HG03097 (cell line): ENCODE data around the gene ANKRD16.
A peak's percentile ranks its signal among the peaks of the same experiment; 100 is the strongest.

Source experiments
- ATAC-seq: cut with Tn5 transposase; IDR thresholded peaks from one replicate; pipeline ENCODE4 v1.9.1; 2021; ENCODE audit not compliant: unreplicated experiment, low FRiP score

Gene ANKRD16

GRCh38 chr10:5904227-5904626 is 14.5 kb upstream of the ANKRD16 start:
- ATAC-seq, result peak; percentile 84

GRCh38 chr10:5903563-5903962 is 13.9 kb upstream of the ANKRD16 start:
- ATAC-seq, result no peak

- ATAC-seq, result no peak
These were observed 13.0 kb upstream of the ANKRD16 start for GRCh38 chr10:5902511-5903274.

DNA sequence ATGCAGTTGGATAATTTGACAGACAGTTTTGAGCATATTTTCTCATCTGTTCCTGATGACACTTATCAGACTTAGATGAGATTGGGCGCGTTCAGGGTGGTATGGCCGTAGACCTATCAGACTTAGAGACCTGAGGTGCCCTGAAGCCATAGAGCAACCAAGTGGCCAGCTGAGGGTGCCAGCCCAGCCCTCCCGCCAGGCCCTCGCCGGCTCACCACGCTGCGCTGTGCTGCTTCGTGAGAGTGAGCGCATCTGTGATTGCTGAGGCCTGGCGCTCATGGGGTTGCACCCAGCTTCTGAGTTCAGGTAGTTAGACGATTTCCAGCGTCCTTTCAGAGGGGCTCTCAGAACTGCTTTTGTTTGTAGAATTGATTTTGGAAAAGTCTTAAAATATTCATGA is 10.6 kb upstream of the ANKRD16 start:
- ATAC-seq, result no peak

DNA sequence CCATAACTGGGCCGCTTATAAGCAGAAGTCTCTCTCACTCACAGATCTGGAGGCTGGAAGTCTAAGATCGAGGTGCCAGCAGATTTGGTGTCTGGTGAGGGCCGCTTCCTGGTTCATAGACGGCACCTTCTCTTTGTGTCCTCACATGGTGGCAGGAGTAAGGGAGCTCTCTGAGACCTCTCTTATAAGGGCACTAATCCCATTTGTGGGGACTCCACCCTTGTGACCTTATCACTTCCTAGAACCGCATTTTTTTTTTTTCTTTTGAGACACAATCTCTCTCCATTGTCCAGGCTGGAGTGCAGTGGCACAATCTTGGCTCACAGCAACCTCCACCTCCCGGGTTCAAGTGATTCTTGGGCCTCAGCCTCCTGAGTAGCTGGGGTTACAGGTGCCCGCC is 8.5 kb upstream of the ANKRD16 start:
- no peak for ATAC-seq

DNA sequence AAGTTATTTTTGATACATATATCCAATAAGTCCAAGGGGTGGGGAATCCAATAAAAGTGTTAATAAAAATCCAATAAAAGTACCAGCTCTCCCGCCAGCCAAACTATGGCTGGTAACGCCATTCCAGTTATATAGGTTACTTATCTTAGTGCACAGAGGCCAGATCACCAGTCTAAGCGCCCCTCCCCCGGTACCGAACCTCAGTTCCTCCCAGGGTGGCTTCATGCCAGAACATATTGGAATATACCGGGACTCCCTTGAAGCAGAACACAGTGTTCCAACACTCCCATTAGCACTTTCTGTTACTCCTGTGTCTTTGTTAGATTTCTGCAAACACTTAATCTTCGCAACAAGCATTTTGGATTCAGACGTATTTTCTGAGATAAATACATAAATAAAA is 7.8 kb upstream of the ANKRD16 start:
- ATAC-seq, result no peak

DNA sequence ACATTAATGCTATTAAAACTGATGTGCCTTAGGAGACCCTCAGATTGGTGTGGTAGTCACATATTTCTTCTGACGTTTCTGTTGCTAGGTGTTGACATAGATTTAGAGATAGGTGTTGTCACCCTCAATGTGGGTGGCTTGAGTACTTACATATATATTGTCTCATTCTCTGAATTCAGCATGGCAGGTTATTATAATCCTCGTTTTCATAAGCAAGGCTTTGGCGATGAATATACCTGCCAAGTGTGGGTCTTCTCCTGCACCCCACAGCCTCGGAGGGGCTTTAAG is 7.3 kb upstream of the ANKRD16 start:
- no peak for ATAC-seq

GRCh38 chr10:5896208-5897052 is 6.7 kb upstream of the ANKRD16 start:
- no peak for ATAC-seq

GRCh38 chr10:5895804-5896203 is 6.1 kb upstream of the ANKRD16 start:
- no peak for ATAC-seq

GRCh38 chr10:5895365-5895764 is 5.7 kb upstream of the ANKRD16 start:
- no peak for ATAC-seq

DNA sequence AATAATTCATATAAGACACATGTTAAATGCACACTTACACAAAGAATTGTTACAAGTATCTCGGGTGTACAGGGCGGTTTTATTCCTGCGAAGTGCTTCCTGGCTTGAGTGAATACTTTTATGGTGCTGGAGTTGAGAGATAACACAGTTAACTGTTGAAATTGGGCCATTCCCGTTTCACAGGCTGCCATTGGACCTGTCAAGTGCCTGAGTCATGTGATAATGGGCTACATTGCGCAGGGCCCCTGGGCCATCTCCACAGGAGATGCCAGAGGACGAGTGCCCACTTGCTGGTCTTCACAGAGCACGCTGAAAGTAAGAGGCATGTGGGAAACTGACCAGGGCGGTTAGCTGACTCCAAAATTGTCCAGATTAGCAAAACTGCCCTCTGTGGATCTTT is 5.2 kb upstream of the ANKRD16 start:
- no peak for ATAC-seq

DNA sequence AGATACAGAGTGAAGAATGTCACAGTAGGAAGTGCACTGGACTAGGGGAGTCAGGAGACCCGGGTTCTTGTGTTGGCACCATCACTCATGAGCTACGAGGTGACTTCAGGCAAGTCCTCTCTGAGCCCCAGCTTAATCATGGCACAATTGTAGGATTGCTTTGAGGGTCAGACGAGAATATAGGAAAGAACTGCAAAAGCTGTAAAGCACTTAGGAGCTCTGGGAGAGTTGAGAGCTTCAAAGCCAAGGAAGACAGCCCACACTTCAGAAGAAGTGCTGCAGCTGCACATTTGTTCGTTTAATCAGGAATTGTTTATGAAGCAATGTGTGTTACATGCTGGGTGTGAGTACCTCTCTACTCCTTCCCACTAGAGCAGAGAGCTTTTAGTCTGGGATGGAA is 4.7 kb upstream of the ANKRD16 start:
- no peak for ATAC-seq

DNA sequence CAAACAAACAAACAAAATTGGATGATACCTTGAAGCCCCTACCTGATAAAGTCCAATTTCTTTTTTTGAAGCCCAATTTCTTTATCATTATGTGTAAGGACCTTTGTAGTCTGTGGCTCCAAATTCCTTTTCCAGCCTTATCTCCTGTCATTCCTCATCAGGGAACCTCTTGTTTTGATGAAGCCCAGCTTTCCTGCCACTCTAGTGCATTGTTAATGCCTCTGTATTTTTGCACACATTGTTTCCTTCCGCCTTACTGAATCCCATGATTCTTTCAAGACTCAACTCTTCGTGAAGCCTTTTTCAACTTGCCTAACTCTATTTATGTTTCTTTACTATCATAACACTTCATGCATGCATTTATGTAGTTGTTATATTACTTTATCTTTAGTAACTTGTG is 3.6 kb upstream of the ANKRD16 start:
- no peak for ATAC-seq

DNA sequence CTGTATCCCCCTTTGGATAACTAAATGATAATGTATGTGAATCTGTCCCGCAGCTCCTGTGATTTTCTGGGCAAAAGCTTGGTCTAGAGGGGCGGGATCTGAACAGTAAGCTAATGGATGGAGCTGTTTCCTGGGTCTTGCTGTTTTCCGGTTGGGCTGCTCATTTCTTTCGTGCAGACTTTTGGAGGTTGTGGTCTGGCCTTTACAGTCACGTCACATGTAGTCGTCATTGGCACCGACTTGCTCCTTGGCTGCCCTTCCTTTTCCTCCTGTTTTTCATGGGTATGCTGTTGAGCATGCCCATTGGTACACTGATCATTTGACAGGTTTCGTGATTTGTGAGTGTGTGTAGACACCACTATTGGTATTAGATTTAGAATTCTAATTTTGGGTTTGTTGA is 2.3 kb upstream of the ANKRD16 start:
- ATAC-seq, result no peak

GRCh38 chr10:5891009-5891408 is 1.3 kb upstream of the ANKRD16 start:
- no peak for ATAC-seq

GRCh38 chr10:5890452-5890915 is 791 bp upstream of the ANKRD16 start:
- no peak for ATAC-seq

DNA sequence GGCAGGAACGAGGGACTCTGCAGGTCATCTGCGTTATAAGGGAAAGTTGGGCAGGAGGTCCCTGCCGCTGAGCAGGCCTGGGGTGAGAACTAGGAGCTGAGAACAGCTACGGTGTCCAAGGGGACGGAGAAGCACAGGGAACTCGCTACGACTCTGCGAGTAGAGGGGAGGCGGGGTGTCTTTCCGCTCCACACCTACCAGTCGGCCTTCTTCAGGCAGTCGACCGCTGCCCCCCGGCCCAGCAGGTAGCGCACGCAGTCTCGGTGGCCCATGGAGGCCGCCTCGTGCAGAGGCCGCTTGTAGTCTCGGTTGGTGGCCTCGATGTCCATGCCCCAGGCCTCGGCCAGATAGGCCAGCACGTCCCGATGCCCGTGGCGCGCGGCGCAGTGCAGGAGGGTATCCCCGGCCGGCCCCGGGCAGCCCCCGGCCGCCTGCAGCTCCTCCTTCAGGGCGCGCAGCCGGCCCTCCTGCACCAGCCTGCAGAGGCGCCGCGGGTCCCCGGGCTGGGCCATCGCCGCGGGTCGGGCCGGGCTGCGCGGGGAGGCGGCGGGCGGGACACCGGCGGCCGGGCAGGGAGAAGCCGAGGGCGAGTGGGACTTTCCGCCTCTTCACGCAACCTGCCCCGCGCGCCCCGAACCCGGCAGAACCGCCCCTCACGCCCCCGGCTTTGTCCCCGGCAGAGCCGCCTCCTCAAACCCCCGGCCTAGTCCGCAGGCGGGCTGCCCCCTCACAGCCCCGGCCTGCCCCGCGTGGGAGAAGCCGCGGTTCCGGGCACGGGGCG is 660 bp downstream of the ANKRD16 start:
- ATAC-seq, result peak; percentile 25

- ATAC-seq, result no peak
These were observed 1.3 kb downstream of the ANKRD16 start for GRCh38 chr10:5888351-5888750.

DNA sequence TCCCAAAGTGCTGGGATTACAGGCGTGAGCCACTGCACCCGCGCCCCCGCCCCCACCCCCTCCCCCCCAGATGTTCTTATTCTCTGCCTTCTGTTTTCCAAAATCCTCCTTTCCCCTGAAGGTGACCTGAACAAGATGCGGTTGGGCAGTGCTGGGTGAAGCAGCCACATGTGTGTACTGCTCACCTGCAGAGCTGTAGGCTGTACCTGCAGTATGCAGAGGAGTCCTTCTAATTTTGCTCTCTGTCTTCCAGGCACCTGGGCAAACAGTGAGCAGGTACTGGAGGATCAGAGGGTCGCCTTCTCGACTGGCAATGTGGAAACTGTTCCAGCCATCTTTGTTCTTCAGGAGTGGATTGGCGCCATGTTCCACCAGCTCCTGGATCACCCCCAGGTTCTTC is 2.1 kb downstream of the ANKRD16 start:
- no peak for ATAC-seq

DNA sequence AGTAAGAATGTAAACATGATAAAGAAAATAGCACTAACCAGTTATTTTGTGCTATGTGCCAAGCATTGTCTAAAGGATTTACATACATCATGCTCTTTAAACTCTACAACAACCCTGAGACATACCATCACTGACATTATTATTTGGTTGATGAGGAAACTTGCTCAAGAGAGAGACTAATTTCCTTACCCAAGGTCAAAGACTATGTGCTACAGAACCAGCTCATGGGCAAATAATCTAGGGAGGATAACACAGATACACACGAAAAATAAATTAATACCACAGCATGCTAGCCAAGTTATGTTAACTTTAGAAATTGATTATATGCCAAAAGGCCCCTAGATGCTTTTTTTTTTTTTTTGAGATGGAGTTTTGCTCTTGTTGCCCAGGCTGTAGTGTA is 2.7 kb downstream of the ANKRD16 start:
- ATAC-seq, result no peak

DNA sequence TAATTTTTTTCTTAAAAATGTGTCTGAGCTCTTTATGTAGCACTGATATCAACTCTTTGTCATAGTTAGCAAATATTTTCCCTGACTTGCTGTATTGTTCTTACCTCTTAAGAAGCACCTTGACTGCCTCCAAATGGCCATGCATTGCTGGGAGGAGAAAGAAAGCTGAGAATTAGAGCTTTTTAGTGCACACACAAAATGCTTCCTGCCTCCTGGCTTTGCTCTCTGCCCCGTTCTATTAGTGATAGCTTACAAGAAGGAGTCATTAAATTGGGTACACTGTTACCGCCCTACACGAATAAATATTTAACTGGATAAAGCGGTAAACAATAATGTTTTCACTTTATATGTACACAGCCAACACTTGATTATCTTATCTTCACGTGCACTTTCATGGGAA is 4.1 kb downstream of the ANKRD16 start:
- no peak for ATAC-seq
